NCI-H69 (cell line): Measurements from ENCODE around the gene CREB1.

ENCODE experiments used
- DNase-seq: peaks from one replicate; lab custom pipeline; 2025; lab: John Stamatoyannopoulos, UW

Gene CREB1

DNA sequence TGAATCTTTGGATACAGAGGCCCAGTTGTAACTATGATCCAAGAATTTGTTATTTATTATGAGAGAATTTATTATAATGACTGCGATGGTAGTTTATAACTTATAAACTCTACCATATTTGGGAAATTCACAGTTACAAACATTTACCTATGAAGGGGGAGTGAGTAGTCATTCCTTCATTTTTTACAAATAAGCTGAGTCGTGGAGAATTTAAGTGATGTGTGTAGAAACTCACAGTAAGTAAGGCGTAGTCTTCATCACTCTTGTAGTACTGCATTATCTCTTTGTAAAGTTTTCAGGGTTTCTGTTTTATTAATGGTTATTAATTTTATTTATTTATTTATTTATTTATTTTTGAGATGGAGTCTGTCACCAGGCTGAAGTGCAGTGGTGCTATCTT, 13.5 kb downstream of the CREB1 start:
- no peak for DNase-seq

DNA sequence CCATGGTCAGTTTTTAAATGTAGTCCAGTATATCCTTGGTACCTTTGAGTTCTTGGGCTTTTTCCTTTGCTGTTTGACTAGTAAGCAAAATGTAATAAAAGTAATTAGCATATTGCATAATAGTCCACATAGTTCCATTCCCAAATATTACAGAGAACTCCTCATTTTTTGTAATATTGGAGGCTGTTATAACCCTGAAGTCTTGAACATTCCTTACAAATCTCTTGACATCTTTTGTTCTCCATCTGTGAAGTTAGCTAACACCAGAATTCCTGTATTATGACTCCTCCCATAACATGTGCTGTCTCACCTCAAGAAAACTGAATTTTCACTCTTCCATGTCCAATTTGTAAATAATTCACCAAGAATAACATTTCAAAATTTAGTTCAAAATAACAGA, 17.1 kb downstream of the CREB1 start:
- DNase-seq, result no peak

DNA sequence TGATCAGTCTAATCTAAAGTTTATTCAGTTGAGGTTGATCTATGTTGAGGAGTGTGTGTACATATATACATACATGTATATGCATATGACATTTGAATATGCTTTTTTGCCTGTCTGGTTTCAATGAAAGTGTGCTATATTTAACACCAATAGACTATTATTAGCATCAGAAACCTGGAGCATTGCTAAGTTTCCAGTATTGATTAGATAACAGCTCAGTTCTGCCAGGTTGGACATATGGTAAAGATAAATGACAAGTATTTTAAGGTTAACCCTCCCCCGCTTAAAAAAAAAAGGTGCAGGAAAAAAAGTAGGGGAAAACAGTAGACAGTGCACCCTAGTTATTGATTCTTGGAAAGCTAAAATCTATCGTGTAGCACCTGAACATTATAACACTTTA, 19.4 kb downstream of the CREB1 start:
- DNase-seq, result no peak

DNA sequence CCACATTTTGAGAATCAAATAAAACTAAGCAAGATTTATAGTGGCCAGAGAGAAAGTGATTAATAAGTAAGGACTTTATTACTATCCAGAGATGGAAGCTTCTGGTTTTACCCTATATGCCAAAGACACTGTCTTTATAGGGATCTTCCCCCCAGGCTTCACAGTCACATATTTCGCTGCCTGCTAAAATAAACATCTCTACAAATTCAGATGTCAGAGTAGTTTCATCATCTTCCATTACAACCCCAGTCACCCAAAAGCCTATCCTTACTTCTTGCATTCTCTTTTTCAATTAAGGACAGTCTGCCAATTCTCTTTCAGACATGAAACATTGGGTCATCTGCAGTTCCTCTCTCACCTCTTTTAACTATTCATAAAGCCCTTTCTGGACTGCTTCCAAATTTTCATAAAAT, 28.3 kb downstream of the CREB1 start:
- no peak for DNase-seq

DNA sequence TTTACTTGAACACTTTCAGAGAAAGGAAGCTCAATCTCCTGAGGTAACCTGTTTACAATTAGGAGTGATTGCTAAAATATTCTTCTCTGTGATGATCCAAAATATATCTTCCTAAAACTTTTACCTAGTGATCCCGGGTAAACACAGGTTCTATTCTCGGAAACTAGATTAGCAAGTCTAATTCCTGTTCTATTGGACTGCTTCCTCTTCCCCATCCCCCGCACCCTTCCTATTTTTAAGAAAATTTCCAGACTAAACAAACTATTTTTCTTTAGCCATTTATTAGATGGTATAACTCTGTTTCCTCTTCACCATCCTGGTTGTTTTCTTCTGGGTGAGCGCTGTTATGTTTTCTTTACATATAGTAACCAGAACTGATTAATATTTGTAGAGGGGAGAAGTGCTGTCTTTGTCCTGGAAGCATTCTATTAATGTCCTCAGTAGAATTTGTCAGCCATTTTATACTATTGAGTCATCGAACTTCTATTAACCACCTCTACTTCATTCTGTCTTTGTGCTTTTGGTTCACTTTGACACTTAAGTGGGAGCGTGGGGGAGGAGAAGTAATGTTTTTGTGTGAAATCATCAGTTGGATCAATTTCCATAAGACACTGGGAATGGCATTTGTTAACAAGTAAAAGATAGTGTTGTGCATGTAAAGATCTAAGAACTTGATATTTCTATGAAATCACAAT, 31.8 kb downstream of the CREB1 start:
- no peak for DNase-seq

DNA sequence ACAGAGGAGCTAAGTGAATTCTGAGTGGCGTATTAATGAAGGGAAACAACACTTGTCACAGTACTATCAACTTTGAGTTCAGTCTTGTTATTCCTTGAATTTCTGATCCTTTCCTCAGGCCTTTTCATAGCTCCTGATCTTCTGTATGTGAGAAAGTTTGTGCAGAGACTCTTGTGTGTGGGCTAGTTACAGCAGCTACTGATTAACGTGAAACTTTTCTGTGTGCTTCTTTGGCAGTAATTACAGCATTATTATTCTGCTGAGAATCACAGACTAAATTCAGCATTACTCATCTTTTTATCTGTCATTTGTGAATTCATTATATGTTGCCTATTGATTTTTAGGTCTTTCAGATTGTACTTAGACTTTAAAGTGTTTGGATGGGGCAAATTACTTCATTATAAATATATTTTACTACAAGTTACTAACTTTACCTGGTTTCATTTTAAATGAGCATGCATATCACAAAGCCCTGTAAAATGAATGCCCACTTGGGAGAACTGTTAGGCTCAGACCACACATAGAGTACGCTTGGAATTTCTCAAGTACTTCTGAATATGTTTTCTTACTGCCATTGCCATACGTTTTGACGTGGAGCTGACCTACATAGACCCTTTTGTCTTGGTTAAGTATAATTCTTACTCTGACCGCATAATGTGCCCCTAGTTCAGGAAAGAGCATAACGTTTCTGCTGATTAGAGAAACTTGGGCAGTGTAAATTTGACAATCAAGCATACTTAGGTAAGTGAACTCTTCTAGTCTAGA, 36.2 kb downstream of the CREB1 start:
- DNase-seq, result no peak

DNA sequence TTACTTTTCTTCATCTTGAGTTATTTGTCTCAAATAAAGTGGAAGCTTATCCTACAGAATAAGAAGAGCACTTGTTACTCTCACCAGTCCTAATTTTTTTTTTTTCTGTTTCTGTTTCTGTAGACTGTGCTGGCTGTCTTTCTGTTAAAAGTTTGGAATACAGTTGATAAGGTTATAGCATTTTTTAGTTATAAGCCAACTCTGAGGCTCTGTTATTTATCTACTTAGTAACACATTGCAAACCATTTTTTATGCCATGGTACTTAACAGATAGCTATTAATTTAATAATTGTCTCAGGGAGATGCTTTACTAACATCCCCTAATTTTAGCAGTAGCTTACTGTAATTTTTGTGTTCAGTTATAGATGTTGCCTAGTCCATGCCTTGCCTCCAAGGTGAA, 37.9 kb downstream of the CREB1 start:
- no peak for DNase-seq

DNA sequence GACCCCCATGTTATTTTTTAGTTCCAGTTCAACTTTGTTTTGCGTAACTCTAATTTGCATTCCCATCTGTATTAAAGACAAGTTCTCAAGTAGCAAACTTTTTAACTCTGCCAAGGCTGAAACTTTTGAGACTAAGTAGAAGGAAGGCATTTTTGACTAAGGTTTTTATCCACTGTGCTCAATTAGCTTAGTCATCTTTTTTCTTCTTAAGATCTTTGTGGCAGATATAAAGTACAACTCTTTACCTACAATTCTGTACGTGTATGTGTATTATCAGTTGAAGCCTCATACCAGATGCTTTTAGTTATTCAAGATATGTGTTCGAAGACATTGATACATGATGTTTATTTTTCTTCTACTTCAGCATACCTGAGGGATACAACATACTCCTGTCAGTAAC, 41.6 kb downstream of the CREB1 start:
- no peak for DNase-seq

DNA sequence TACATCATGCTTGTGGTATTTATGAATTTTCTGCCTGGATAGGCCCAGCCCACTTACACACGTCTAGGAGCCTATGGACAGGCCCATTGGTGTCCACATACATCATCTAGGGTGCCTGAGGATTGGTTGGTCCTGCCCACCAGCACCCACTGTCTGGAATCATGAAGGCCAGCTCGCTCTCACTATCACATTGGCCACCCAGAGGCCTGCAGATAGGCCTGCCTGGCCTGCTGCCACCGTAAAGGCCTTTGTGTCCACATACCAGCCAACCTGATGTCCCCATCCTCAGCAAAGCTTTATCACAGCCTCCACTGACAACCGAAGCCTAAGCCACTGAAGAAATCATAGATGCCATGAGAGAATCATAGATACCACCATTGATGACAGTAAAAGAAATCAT, 55.2 kb downstream of the CREB1 start:
- DNase-seq, result no peak

DNA sequence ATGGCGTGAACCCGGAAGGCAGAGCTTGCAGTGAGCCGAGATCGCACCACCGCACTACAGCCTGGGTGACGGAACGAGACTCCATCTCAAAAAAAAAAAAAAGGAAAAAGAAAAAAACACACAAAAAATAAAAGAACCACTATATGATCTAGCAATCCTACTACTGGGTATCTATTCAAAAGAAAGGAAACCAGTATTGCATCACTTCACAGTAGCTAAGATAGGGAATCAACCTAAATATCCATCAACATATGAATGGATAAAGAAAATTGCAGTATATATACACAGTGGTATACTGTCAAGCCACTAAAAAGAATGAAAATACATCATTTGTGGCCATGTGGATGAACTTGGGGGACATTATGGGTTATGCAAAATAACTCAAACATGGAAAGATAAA, 57.5 kb downstream of the CREB1 start:
- no peak for DNase-seq

DNA sequence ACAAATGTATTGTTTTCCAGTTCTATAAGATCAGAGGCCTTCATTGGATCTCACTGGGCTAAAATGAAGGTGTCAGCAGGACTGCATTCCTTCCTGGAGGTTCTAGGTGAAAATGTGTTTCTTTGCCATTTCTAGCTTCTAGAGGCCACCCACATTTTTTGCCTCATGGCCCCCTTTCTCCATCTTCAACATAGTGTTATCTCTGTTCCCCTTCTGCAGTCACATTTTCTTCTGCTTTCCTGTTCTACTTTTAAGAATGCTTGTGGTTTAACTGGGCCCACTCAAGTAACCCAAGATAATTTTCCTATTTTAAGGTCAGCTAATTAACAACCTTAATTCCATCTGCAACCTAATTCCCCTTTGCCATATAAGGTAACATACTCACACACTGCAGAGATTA, 59.4 kb downstream of the CREB1 start:
- DNase-seq, result no peak

DNA sequence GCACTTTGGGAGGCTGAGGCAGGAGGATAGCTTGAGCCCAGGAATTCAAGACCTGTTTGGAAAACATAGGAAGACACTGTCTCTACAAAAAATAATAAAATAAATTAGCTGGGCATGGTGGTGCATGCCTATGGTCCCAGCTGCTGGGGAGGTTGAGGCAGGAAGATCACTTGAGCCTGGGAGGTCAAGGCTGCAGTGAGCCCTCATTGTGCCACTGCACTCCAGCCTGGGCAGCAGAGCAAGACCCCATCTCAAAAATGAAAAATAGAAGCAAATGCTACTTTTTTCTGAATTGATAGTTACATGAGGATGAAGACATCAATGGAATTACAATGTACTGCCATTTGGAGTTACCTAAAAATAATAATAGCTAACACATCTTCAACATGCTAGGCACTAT, 63.5 kb downstream of the CREB1 start:
- no peak for DNase-seq

DNA sequence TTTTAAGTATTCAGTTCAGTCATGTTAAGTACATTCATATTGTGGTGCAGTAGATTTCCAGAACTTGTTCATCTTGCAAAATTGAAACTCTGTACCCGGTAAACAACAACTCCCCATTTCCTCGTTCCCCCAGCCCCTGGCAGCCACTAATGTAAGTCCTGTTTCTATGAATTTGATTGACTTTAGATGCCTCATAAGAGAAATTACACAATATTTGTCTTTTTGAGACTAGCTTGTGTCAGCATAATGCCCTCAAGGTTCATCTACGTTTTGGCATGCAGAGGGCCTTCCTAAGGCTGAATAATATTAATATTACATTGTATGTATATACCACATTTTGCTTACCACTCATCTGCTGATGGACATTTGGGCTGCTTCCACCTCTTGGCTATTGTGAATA, 64.5 kb downstream of the CREB1 start:
- DNase-seq, result no peak

DNA sequence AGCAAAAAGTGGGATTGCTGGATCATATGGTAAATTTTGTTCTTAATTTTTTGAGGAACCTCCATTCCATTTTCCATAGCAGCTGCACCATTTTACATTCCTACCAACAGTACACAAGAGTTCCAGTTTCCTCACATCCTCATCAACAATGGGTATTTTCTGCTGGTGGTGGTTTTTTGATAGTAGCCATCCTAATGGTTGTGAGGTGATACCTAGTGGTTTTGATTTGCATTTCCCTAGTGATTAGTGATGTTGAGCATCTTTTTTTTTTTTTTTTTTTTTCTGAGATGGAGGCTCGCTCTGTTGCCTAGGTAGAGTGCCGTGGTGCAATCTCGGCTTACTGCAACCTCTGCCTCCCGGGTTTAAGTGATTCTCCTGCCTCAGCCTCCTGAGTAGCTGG, 65.0 kb downstream of the CREB1 start:
- no peak for DNase-seq

DNA sequence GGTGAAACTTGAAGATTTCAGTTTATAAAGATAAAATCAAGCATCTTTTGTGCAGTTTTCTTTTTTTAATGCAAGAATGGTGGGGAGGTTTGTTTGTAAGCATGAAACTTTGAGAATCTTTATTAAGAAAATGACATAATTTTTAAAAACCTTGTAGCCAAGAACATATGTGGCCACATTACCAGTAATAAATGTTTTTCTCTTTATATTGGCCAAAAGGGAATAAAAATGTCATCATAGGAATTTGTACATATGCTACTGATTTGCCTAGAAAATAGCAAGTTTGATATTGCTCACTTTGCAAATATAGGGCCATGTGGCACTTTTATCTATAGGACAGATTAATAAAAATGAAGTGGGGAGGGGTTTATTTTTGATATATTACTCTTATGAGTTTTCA, 69.9 kb downstream of the CREB1 start:
- no peak for DNase-seq

DNA sequence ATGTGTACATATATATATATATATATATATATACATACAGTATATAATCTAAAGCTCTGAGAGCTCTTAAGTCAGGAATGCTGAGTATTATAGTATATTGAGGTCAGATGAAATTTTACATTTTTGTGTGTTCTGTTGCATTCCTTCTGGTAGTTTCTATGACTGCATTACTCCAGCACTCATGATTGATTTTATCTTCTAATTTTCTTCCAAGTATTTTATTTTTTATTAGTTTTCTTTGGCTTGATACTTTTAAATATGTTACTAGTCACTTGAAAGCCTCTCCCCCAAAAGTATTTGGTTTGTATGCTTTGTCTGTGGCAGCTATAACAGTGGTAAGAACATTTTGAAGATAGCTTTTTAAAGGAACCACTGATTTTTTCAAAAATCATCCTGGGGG, 70.5 kb downstream of the CREB1 start:
- no peak for DNase-seq

DNA sequence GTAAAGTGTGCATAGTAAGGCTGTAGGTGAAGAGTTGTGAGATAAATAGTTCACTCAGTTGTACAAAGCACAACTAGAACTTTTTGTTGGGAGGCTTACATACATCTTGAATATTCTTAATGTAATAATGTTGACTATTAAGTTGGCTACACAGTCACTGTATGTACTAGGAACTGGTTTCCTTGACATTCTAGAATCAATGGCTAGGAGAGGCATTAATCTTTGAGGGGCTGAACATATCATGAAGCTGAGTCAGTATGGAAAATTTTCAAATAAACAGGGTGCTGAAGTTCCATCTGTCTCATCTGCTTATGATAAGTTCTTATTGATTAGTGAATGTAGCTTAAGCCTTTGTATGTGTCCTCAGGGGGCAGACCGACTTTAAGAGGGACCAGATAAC, 72.0 kb downstream of the CREB1 start:
- no peak for DNase-seq

DNA sequence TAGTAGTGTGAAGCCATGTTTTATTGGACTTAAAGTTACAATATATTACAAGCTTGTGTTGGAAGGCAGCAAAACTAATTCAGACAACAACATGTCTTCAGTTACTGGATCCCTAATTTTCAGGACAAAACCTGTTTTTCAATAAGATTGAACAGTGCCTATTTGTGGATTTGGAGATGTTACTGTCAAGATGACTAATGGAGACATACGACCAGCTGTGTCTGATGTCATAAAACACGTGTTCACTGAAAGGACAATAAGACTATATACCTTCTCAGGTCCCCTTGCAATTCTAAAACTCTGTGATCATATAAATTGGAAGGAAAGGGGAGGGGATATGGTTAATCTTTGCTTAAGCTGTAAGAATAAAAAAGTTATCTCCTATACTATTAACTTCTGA, 73.7 kb downstream of the CREB1 start:
- no peak for DNase-seq

DNA sequence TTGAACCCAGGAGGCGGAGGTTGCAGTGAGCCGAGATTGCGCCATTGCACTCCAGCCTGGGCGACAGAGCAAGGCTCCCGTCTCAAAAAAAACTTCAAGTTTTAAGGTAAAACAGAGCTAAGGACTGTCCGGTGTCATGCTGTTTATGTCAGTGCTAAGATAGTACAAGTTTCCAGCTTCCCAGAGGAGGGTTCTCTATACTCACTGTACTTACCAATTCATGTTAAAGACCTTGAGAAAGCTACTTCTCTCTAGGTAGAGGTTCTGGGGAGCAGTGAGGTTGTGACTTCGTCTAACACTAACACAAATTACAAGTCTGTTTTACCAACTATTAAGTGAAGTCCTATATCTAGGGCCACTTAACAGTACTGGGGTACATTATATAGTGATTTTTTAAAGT, 76.6 kb downstream of the CREB1 start:
- no peak for DNase-seq

DNA sequence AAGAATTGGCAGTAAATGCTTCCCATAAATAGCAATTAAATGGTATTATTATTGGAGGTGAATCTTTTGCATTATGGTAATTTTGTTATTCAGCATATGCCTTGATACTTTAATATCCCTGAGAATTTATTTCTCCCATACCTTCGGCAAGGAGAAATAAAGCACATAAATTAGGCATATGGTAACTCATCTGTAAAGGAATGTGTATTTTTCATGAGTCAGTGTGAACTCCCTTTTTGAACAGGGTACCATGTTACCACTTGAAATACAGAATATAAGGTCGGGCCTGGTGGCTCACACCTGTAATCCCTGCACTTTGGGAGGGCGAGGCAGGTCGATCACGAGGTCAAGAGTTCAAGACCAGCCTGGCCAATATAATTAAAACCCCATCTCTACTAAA, 77.1 kb downstream of the CREB1 start:
- no peak for DNase-seq

DNA sequence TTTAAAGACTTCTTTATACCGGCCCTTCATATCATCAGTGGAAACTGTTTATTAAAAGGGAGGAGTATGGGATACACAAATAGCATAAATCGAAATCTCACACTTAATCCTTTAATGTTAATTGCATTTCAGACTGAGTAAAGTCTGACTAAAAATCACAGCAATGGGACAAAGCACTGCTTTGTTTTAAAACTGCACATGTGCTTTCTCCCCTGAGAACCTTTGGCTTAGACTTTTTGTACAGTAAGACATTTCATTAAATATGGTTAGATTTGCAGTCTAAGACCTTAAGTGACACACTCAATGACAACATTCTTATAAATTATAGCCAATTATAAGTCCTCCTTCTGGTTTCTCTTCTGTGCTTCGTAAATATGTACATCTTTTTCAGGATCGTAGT, 83.0 kb downstream of the CREB1 start:
- DNase-seq, result no peak

DNA sequence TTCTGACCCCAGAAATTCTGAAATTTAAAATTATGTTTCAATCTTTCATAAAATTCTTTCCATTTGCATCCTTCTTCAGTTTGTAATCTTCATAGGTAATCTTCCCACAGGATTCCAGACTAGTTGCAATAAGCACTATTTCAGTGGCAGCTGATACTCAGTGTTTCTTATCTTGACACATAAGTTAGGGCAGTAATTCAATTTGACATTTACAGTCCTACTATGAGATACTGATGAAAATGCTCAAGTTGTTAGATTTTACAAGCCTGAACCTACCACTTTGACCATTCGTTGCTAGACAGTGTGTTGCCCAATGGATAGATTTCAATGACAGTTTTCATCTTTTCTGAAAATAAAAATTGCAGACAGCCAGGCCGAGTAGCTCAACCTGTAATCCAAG, 85.1 kb downstream of the CREB1 start:
- DNase-seq, result no peak

DNA sequence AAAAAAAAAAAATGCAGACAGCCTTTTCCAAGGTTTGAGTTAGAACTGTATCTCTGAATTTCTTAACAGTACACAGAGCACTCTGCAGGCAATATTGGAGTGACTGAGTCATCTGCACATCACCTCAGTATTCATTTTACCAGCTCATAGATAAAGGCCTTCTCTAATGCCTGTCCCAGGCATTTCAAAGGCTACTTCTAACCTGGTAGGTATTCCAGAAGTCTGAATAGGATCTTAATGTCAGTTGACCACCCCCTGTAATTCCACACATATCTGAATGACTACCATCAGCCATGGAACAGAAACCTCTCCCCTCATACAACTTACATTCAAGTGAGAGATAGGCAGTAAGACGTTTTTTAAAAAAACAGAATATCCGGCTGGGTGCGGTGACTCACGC, 86.4 kb downstream of the CREB1 start:
- no peak for DNase-seq
